Colonic mucosa (tissue), 4 donors: Measurements from ENCODE around the gene PLD2. TPM values are rescaled to one million over a fixed set of nuclear protein-coding genes. Genes with fewer than 3 reads are reported as not detected.
A peak's percentile ranks its signal among the peaks of the same experiment; 100 is the strongest.

Experiments
- DNase-seq: peaks from one replicate; pipeline ENCODE4 v3.0.0-alpha.2; 2020
- H3K27ac ChIP-seq: fragments of 200-600 bp; one replicate; pipeline ENCODE4 v1.8.0; 2021
- H3K27me3 ChIP-seq: fragments of 200-600 bp; one replicate; pipeline ENCODE4 v1.8.0; 2021
- H3K36me3 ChIP-seq: fragments of 200-600 bp; one replicate; pipeline ENCODE4 v1.8.0; 2021
- H3K4me1 ChIP-seq: fragments of 200-600 bp; one replicate; pipeline ENCODE4 v1.8.0; 2021; ENCODE audit warnings: mild to moderate bottlenecking
- H3K4me3 ChIP-seq: fragments of 200-600 bp; one replicate; pipeline ENCODE4 v1.8.0; 2021
- H3K9ac ChIP-seq, 2 donors: one replicate each; pipeline ENCODE4 v1.7.0; 2013; ENCODE audit warnings: control low read depth in 2 of 2, low read depth in 2 of 2, low read length in 2 of 2
- H3K9me3 ChIP-seq: fragments of 200-600 bp; one replicate; pipeline ENCODE4 v1.8.0; 2021
- CTCF ChIP-seq: fragments of 200-600 bp; IDR thresholded peaks from one replicate; pipeline ENCODE4 v1.8.0; 2022; ENCODE audit warnings: antibody characterized with exemption, mild to moderate bottlenecking
- intact Hi-C: fragments of 100-400 bp; cut with DNase I; formaldehyde crosslinking; loops from one replicate; pipeline ENCODE4 v1.14.1; 2022
- total RNA-seq, 2 donors: library from RNA; stranded (reverse); fragmentation: NEBNext Ultra II Directional in 1 of 2; extraction: Animal tissue kit (Norgen Biotek cat#: 25700) in 1 of 2; gene quantifications; one replicate each; pipeline ENCODE4 v1.2.1, GENCODE V29; 2021
- donor health status: healthy.
- donor health status: DM: no; HTN: no; CAD: no.
- donor health status: DM: no; HTN: no; CAD: no.

Gene PLD2
- total RNA-seq, 2 donors from 2014 or later = 18.8 to 28.3 TPM

GRCh38 chr17:4850246-4850645 is 43.3 kb downstream of the PLD2 start:
- no peak for TF ChIP-seq CTCF

GRCh38 chr17:4851084-4851483 is 44.1 kb downstream of the PLD2 start:
- H3K27ac ChIP-seq = peak overlapping the region; percentile 38
- no peaks in the 10 kb centered on the region for H3K27me3 ChIP-seq
- no peak overlapping the region for H3K9ac ChIP-seq
- no peak for DNase-seq
- peaks cover 20% of the 10 kb centered on the region for H3K4me1 ChIP-seq
- H3K4me3 ChIP-seq = no peak overlapping the region
- TF ChIP-seq CTCF = no peak
- intact Hi-C loops = no loop called here
- H3K36me3 ChIP-seq = no peaks in the 10 kb centered on the region
- H3K9me3 ChIP-seq = no peaks in the 10 kb centered on the region

More at GRCh38 chr17:4850246-4850645, 43.3 kb downstream of the PLD2 start:
- Histone ChIP-seq H3K36me3 (no peaks in the 10 kb centered on the region), H3K4me1 (peaks cover 20% of the 10 kb centered on the region), H3K9ac (no peak overlapping the region), H3K27ac (peak overlapping the region; percentile 78), H3K27me3 (no peaks in the 10 kb centered on the region), H3K9me3 (no peaks in the 10 kb centered on the region), H3K4me3 (no peak overlapping the region)
- DNase-seq = peak; percentile 72
- intact Hi-C loops = no loop called here

- intact Hi-C loops = no loop called here
- H3K4me1 ChIP-seq = peaks cover 19% of the 10 kb centered on the region
Observed at GRCh38 chr17:4852567-4853207, 45.7 kb downstream of the PLD2 start.

GRCh38 chr17:4853208-4853671 is 46.3 kb downstream of the PLD2 start:
- no peaks in the 10 kb centered on the region for H3K9me3 ChIP-seq

More at GRCh38 chr17:4852567-4853207, 45.7 kb downstream of the PLD2 start:
- Histone ChIP-seq H3K9ac (no peak overlapping the region), H3K9me3 (no peaks in the 10 kb centered on the region), H3K27ac (no peak overlapping the region), H3K4me3 (no peak overlapping the region), H3K36me3 (no peaks in the 10 kb centered on the region), H3K27me3 (no peaks in the 10 kb centered on the region)
- no peak for TF ChIP-seq CTCF
- DNase-seq = peak; percentile 37

GRCh38 chr17:4854111-4854681 is 47.2 kb downstream of the PLD2 start:
- intact Hi-C loops = no loop called here
- Histone ChIP-seq H3K9ac (no peak overlapping the region), H3K4me3 (no peak overlapping the region), H3K27me3 (no peaks in the 10 kb centered on the region), H3K36me3 (no peaks in the 10 kb centered on the region), H3K9me3 (no peaks in the 10 kb centered on the region), H3K27ac (no peak overlapping the region), H3K4me1 (peaks cover 21% of the 10 kb centered on the region)
- no peak for DNase-seq
- no peak for TF ChIP-seq CTCF

More at GRCh38 chr17:4853208-4853671, 46.3 kb downstream of the PLD2 start:
- no peak overlapping the region for H3K27ac ChIP-seq
- no peak for TF ChIP-seq CTCF
- intact Hi-C loops = no loop called here
- H3K27me3 ChIP-seq = no peaks in the 10 kb centered on the region
- H3K4me1 ChIP-seq = peaks cover 19% of the 10 kb centered on the region
- no peaks in the 10 kb centered on the region for H3K36me3 ChIP-seq
- DNase-seq = no peak
- H3K4me3 ChIP-seq = no peak overlapping the region
- no peak overlapping the region for H3K9ac ChIP-seq
